Neuronal stem cell (in vitro differentiated cells): ENCODE data around the gene ZNF324.

Experiments used
- DNase-seq: peaks from one replicate; pipeline ENCODE4 v3.0.0-alpha.2; 2013; ENCODE audit warnings: low spot score
- H2AFZ ChIP-seq: one replicate; pipeline ENCODE4 v1.6.1; 2013; ENCODE audit warnings: mild to moderate bottlenecking, low read length, inconsistent platforms
- H2AK5ac ChIP-seq: 2 replicates; pipeline ENCODE4 v1.6.1; 2013; ENCODE audit warnings: low read depth, mild to moderate bottlenecking, inconsistent platforms, low read length, moderate library complexity, mixed read lengths
- H2BK120ac ChIP-seq: 2 replicates; pipeline ENCODE4 v1.6.1; 2013; ENCODE audit warnings: low read depth, mild to moderate bottlenecking, inconsistent platforms, low read length, moderate library complexity, mixed read lengths
- H2BK12ac ChIP-seq: one replicate; pipeline ENCODE4 v1.6.1; 2013; ENCODE audit warnings: low read length, inconsistent platforms
- H2BK15ac ChIP-seq: 2 replicates; pipeline ENCODE4 v1.6.1; 2013; ENCODE audit warnings: mild to moderate bottlenecking, low read length, inconsistent platforms, mixed read lengths
- H2BK5ac ChIP-seq: one replicate; pipeline ENCODE4 v1.6.1; 2013; ENCODE audit warnings: inconsistent platforms, mild to moderate bottlenecking, low read length, moderate library complexity
- H3K14ac ChIP-seq: one replicate; pipeline ENCODE4 v1.6.1; 2013; ENCODE audit warnings: low read length, inconsistent platforms
- H3K18ac ChIP-seq: 2 replicates; pipeline ENCODE4 v1.6.1; 2013; ENCODE audit warnings: low read length, inconsistent platforms
- H3K23ac ChIP-seq: 2 replicates; pipeline ENCODE4 v1.6.1; 2013; ENCODE audit warnings: low read depth, mild to moderate bottlenecking, mixed read lengths, low read length, inconsistent platforms; ENCODE audit not compliant: poor library complexity
- H3K27ac ChIP-seq: replicated peaks from 3 replicates; pipeline ENCODE4 v1.5.1; 2013; ENCODE audit warnings: low read length, inconsistent platforms
- H3K27me3 ChIP-seq, 3 experiments: 2 replicates each; pipeline ENCODE4 v1.6.1; 2013; ENCODE audit warnings: low read length in 3 of 3, mild to moderate bottlenecking in 2 of 3, inconsistent platforms in 1 of 3, low read depth in 1 of 3, mixed read lengths in 1 of 3, moderate library complexity in 1 of 3; ENCODE audit not compliant: control insufficient read depth in 3 of 3, insufficient read depth in 3 of 3
- H3K36me3 ChIP-seq, 2 donors: replicated peaks in 1 of 2; 2 replicates each; pipeline ENCODE4 v1.6.1; 2013; ENCODE audit warnings: low read length in 2 of 2; ENCODE audit not compliant: control insufficient read depth in 2 of 2, insufficient read depth in 2 of 2
- H3K4ac ChIP-seq: 2 replicates; pipeline ENCODE4 v1.6.1; 2013; ENCODE audit warnings: inconsistent platforms, mild to moderate bottlenecking, low read length, moderate library complexity
- H3K4me1 ChIP-seq, 2 donors: 1 replicate in 1 of 2; 2 replicates in 1 of 2; pipeline ENCODE4 v1.6.1; 2013; ENCODE audit warnings: low read length in 2 of 2, low read depth in 1 of 2; ENCODE audit not compliant: control insufficient read depth in 2 of 2, insufficient read depth in 1 of 2
- H3K4me2 ChIP-seq: one replicate; pipeline ENCODE4 v1.6.1; 2013; ENCODE audit warnings: mild to moderate bottlenecking, low read length, inconsistent platforms; ENCODE audit not compliant: insufficient read depth, poor library complexity, severe bottlenecking
- H3K4me3 ChIP-seq, 2 donors: 2 replicates each; pipeline ENCODE4 v1.5.1; 2013; ENCODE audit warnings: low read length in 2 of 2, mild to moderate bottlenecking in 2 of 2, inconsistent platforms in 1 of 2, moderate library complexity in 1 of 2
- H3K79me1 ChIP-seq: one replicate; pipeline ENCODE4 v1.6.1; 2013; ENCODE audit warnings: low read depth, mild to moderate bottlenecking, inconsistent platforms, low read length, moderate library complexity
- H3K9ac ChIP-seq: one replicate; pipeline ENCODE4 v1.6.1; 2013; ENCODE audit warnings: mild to moderate bottlenecking, low read depth, low read length, inconsistent platforms; ENCODE audit not compliant: poor library complexity
- H3K9me3 ChIP-seq, 2 donors: replicated peaks in 1 of 2; 2 replicates each; pipeline versions ENCODE3 to v1.6.1; 2013; ENCODE audit warnings: low read length in 2 of 2, mild to moderate bottlenecking in 2 of 2, inconsistent platforms in 1 of 2, low read depth in 1 of 2, mixed read lengths in 1 of 2, moderate library complexity in 1 of 2; ENCODE audit not compliant: control insufficient read depth in 2 of 2, insufficient read depth in 1 of 2
- H4K8ac ChIP-seq: one replicate; pipeline ENCODE4 v1.6.1; 2013; ENCODE audit warnings: low read depth, mild to moderate bottlenecking, inconsistent platforms, low read length, moderate library complexity
- H4K91ac ChIP-seq: one replicate; pipeline ENCODE4 v1.6.1; 2013; ENCODE audit warnings: low read length, low read depth, mild to moderate bottlenecking, inconsistent platforms; ENCODE audit not compliant: poor library complexity
- WGBS, 2 donors: extraction: QIAGEN DNeasy Blood & Tissue Kit; methylation state at CpG; one replicate each; pipeline ENCODE4 v1.1.7; 2013; ENCODE audit warnings: missing lambda C conversion rate in 2 of 2, mixed read lengths in 1 of 2; ENCODE audit not compliant: insufficient read length in 2 of 2, insufficient replicate concordance in 1 of 2; ENCODE audit errors: extremely low coverage in 2 of 2; 5-methylcytosine and 5-hydroxymethylcytosine counted together

ZNF324 gene

DNA sequence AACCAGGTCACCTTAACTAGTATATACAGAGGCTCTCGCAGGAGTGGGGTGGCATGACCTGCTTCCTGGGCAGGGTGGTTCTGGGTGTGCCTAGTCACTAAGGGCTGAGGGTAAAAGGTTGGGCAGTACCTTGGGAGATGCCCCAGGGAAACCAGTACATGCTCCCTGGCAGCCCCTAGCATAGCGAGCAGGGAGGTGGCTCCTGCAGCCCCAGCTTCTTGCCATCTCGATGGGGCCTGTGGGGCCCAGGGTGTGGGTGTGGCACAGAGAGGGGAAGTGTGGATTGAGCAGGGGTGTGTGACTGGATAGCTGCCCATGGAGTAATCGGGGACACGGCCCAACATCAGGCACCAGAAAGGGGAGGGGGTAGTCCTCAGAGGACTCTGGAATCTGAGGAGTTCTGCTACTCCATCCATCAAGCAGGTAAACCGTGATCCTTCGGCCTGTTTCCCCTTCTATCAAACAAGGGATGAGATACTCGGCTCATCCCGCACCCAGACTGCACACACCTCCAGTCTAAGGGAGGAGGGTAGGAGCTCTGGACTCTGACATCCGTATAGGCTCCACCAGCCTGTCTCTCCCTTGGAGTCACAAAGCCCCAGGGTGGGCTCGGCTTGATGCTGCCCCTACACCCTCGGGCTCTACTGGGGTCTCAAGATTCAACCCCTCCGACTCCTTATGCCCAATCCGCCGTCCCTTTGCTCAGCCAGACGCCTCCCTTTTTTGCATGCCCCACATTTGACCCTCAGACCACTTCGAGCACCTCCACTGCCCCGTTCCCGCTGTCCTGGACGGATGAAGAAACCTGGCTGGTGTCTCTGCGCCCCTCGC lies 51.6 kb downstream of the ZNF324 start:
- Histone ChIP-seq H3K36me3 (peaks cover 19 to 37% of the 10 kb centered on the region in 2 donors), H4K8ac (no peak overlapping the region), H2BK5ac (peak overlapping the region; percentile 93), H2BK12ac (no peak overlapping the region), H2AK5ac (peak overlapping the region; percentile 99), H3K4ac (peak overlapping the region; percentile 99), H3K27ac (peak overlapping the region; percentile 94), H3K9ac (peak overlapping the region; percentile 71), H3K4me1 (peaks cover 9 to 17% of the 10 kb centered on the region in 2 donors), H3K79me1 (peaks cover 14% of the 10 kb centered on the region), H2AFZ (peak overlapping the region; percentile 90), H3K23ac (peak overlapping the region; percentile 98), H3K4me3 (peak overlapping the region; percentile 53 to 89), H2BK15ac (no peak overlapping the region), H3K18ac (peak overlapping the region; percentile 84), H3K14ac (peak overlapping the region; percentile 85), H2BK120ac (no peak overlapping the region), H3K9me3 (no peaks in the 10 kb centered on the region), H3K27me3 (no peaks in the 10 kb centered on the region), H3K4me2 (peak overlapping the region; percentile 85), H4K91ac (no peak overlapping the region)
- DNase-seq: no peak
- no CpG with 5 or more reads among the region's 22 CpGs for WGBS, 2 donors

DNA sequence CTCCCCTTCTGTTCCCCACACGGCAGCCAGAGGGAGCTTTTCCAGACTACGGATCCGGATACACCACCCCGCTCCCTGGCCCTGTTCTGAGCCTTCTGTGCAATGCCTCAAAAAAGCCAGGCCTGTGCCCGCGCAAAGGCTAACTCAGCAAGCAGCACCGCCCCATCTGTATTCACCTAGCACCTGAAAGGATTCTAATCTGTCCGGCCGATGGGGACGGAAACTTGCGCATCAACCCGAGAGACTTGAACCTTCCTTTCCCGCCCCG lies 52.1 kb downstream of the ZNF324 start:
- Histone ChIP-seq H2AK5ac (peak overlapping the region; percentile 99), H3K9me3 (no peaks in the 10 kb centered on the region), H3K9ac (peak overlapping the region; percentile 99), H3K4me2 (peak overlapping the region; percentile 85), H2BK15ac (peak overlapping the region; percentile 75), H3K79me1 (peaks cover 14% of the 10 kb centered on the region), H2AFZ (peak overlapping the region; percentile 90), H4K8ac (no peak overlapping the region), H3K4ac (peak overlapping the region; percentile 99), H3K18ac (peak overlapping the region; percentile 99), H3K14ac (peak overlapping the region; percentile 47), H3K23ac (peak overlapping the region; percentile 98), H2BK5ac (peak overlapping the region; percentile 93), H3K4me1 (peaks cover 9 to 15% of the 10 kb centered on the region in 2 donors), H3K27ac (peak overlapping the region; percentile 94), H4K91ac (peak overlapping the region; percentile 85), H3K4me3 (peak overlapping the region; percentile 53 to 89), H3K27me3 (no peaks in the 10 kb centered on the region), H2BK120ac (peak overlapping the region; percentile 72), H2BK12ac (no peak overlapping the region), H3K36me3 (peaks cover 19 to 32% of the 10 kb centered on the region in 2 donors)
- no CpG with 5 or more reads among the region's 14 CpGs for WGBS, 2 donors
- peak; percentile 71 for DNase-seq

DNA sequence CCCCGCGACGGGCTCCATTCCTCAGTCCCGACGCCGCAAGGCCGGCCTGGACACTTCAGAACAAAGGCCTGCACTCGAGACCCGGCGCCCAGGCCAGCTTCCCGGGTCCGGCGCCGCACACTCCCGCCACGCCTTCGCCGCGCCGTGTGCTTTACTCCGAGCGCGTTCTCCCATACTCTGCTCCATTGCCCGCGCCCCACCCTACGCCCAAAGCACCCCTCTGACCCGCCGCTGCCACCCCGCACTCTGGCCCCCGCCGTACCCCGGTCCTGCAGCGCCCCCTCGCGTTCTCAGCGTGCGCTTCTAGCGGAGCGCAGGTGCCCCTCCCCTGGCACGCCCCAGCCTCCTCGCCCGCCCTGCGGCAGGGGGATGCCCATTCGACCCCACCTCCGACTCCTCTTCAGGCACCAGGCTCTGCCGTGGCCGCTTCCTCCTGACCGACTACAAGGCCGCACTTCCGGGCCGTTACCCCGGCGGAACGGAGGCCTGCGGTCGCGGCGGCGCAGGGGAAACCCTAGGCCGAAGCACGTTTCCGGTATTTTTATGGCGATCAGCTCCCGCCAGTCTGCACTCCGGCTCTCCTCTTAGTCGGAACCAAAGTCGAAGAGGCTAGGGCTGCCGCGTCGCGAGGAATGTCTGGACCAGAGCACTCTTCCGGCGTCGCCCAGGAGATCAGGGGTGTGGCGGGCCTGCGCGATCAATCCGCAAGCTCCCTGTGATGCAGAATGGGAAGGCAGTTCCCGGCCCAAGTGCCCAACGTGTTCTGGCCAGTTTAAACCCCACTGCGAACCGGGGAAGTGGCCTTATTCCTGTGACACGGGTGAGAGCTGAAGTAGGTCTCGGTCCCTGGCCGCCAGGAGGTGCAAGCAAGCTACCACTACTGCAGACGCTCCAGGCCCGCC lies 52.7 kb downstream of the ZNF324 start, which contains the start of gene ZBTB45:
Gene ZBTB45 (minus strand): TSS at position 456 of the 902 bp plus-strand sequence. CDS start 2,137 bp downstream, outside the sequence.
- Histone ChIP-seq H3K9me3 (no peaks in the 10 kb centered on the region), H2AK5ac (peak within 1 kb of the TSS; percentile 99), H3K14ac (peak within 1 kb of the TSS; percentile 85), H3K27me3 (no peaks in the 10 kb centered on the region), H3K4ac (peak within 1 kb of the TSS; percentile 99), H2BK120ac (peak within 1 kb of the TSS; percentile 72), H2BK5ac (peak within 1 kb of the TSS; percentile 93), H3K23ac (peak within 1 kb of the TSS; percentile 98), H4K91ac (peak within 1 kb of the TSS; percentile 85), H2BK12ac (peak within 1 kb of the TSS; percentile 58), H3K79me1 (peaks cover 14% of the 10 kb centered on the region), H3K4me1 (peaks cover 9 to 12% of the 10 kb centered on the region in 2 donors), H3K18ac (peak within 1 kb of the TSS; percentile 99), H3K9ac (peak within 1 kb of the TSS; percentile 99), H2AFZ (peak within 1 kb of the TSS; percentile 90), H3K4me3 (peak within 1 kb of the TSS; percentile 53 to 89), H3K36me3 (peaks cover 19 to 27% of the 10 kb centered on the region in 2 donors), H2BK15ac (peak within 1 kb of the TSS; percentile 75), H3K4me2 (peak within 1 kb of the TSS; percentile 85), H3K27ac (peak within 1 kb of the TSS; percentile 94), H4K8ac (no peak within 1 kb of the TSS)
- DNase-seq: peak; percentile 90
- no CpG with 5 or more reads among the region's 87 CpGs for WGBS, 2 donors
